ENCODE results near the gene PRCC. TPM values are rescaled to one million over a fixed set of nuclear protein-coding genes. Genes with fewer than 3 reads are reported as not detected.

Gene PRCC
- 8.6 and 12.8 TPM in 2 replicates for total RNA-seq

DNA sequence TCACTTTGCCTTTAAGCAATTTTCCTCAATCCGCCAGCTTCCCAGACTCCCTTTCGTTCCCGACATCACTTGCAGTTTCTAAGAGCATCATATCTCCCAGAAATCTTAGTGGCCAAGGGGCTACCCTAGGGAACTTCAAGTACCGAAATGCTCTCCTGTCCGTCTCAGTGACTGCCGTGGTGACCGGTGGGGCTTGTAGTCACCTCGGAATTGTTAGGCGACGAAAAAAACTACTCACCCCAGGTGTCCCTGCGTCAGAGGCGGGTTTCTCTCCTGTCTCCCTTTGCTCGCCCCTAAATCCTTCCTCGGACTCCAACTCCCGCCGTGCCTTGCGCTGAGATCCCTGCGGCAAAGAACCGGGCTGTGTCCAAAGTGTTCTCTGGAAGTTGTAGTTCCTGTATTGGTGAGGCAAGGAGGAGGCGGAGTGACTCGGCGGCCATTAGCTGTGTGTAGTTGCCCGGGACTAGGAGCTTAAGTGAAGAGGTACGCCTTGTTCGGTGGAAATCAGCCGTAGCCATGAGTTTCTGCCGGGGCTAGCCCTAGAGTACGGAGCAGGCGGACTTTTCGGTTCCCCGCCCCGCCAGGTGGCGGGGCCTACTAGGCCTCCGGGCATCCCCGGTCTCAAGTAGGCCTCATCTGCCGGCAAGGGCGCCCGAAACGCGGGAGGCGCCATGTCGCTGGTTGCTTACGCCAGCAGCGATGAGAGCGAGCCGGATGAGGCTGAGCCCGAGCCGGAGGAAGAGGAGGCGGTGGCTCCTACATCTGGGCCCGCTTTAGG lies at the start of gene PRCC:
Gene PRCC (plus strand): TSS at position 435 of the 778 bp plus-strand sequence. CDS start 237 bp downstream, at position 672.

DNA sequence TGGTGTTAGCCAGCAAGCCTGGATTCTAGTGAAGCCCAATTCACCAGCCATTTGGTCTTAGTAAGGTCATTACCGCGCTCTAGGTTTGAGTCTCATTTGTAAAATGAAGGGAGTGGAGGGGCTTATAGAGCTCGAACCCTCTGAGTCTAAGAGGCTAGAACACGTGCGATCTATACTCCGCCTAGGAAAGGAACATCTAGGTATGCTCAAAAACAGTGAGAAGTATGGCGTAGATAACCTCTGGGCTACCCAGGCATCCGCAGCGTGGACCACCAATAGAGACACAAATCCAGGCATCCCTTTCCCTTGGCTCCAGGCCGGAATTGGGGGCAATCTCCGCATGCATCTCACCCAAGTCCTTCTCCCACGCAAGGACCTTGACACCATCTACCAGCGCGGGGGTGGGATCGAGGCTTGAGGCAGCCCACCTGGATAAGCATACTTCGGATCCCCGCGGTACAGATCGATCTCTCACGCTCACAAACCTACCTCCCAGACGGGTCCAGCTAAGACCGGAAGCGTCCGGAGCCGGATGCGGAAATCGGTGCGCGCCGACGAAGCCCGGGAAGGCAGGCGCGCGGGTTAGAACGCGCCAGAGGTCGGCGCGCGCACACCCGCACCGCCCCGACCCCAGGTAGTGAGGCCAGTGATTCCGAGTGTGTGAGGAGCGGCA lies 39.3 kb upstream of the PRCC start, which contains the start of gene METTL25B:
Gene METTL25B (plus strand): TSS at position 544 of the 673 bp plus-strand sequence. CDS start 636 bp downstream, outside the sequence.

GRCh38 chr1:156728599-156729462 lies 38.5 kb upstream of the PRCC start, which contains the start of gene ISG20L2:
ISG20L2 (minus strand) TSS chr1:156728766; CDS start chr1:156727652, 1,114 bp downstream.

GRCh38 chr1:156740741-156741480 lies 26.4 kb upstream of the PRCC start, which contains the start of gene MRPL24:
MRPL24 (minus strand) TSS chr1:156741088; CDS start chr1:156738704, 2,384 bp downstream.

DNA sequence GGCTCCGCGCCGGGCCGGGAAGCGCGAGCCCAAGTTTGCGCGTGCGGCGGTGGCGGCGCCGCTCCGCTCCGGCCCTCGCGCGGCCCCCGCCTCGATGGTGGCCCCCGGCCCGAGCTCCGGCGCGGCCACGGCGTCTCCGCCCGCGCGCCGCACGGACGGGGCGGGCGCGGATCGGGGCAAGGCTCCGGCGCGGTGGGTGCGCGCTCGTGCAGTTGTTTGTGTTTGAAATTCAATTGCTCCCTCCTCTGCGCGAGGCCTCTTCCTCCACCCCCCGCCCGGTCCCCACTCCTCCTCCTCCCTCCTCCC lies 15.9 kb upstream of the PRCC start, which contains the start of gene HDGF:
Gene HDGF (minus strand): TSS at position 225 of the 306 bp plus-strand sequence. CDS start 246 bp downstream, outside the sequence.

DNA sequence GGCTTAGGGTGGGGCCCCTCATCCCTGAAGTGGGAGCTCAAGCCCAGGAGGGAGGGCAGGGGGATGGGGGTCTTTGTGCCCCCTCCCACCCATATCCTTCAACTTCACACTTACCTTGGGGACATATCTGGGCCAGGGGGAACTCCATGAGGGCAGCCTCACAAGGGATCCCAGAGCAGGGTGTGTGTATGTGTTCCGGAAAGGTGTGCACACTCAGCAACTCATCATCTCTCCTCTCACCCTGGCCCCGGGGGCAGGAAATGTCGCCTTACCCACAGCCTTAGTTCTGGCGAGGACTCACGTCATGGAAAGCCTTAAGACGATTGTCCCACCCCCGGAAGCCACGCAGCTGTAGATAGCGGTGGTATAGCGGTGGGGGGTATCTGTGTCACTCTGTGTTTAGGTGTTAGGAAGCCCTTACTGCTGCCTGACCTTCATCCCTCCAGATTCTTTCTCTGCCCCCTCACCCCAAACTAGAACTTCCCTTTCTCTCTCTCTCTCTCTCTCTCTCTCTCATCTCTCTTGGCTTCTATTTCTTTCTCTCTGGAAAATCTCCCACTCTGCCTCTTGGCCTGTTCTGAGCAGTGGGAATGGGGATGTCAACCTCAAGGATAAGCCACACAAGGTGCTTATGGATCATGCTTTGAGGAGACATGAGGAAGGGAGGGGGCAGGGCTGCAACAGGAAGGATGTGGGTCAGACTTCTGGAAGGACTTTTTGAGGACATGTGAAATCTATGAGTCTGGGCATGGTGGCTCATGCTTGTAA lies 49.4 kb downstream of the PRCC start, which contains the start of gene SH2D2A:
Gene SH2D2A (minus strand): TSS at position 288 of the 768 bp plus-strand sequence. CDS start 140 bp downstream, at position 148.

Other genes starting within 250 kb of the PRCC start
- 1.5 and 14.8 TPM in 2 replicates for gene IQGAP3, start 195.0 kb upstream of the PRCC start, total RNA-seq
- not detected in 2 replicates for gene TTC24, start 187.8 kb upstream of the PRCC start, total RNA-seq
- 51.7 and 57.9 TPM in 2 replicates for gene NAXE, start 175.8 kb upstream of the PRCC start, total RNA-seq
- 13.4 and 20.9 TPM in 2 replicates for gene GPATCH4, start 166.1 kb upstream of the PRCC start, total RNA-seq
- 0.14 TPM in 1 of 2 replicates, not detected in the other for gene HAPLN2, start 148.1 kb upstream of the PRCC start, total RNA-seq
- not detected in 2 replicates for gene BCAN, start 125.4 kb upstream of the PRCC start, total RNA-seq
- gene NES, start 90.1 kb upstream of the PRCC start, total RNA-seq = 5.0 and 21.8 TPM in 2 replicates
- 10.6 and 19.9 TPM in 2 replicates for gene CRABP2, start 62.0 kb upstream of the PRCC start, total RNA-seq
- 9.1 and 10.4 TPM in 2 replicates for gene METTL25B, start 39.1 kb upstream of the PRCC start, total RNA-seq
- 7.7 and 9.5 TPM in 2 replicates for gene ISG20L2, start 38.8 kb upstream of the PRCC start, total RNA-seq
- 31.4 and 31.5 TPM in 2 replicates for gene MRPL24, start 26.4 kb upstream of the PRCC start, total RNA-seq
- gene HDGF, start 15.9 kb upstream of the PRCC start, total RNA-seq = 109 and 191 TPM in 2 replicates
- gene SH2D2A, start 49.3 kb downstream of the PRCC start, total RNA-seq = 0.30 TPM in 1 of 2 replicates, not detected in the other
- gene INSRR, start 91.6 kb downstream of the PRCC start, total RNA-seq = not detected in 2 replicates
- gene NTRK1, start 93.3 kb downstream of the PRCC start, total RNA-seq = not detected in 2 replicates
- gene PEAR1, start 126.2 kb downstream of the PRCC start, total RNA-seq = 4.5 and 13.6 TPM in 2 replicates
- 0.37 TPM in 1 of 2 replicates, not detected in the other for gene LRRC71, start 153.1 kb downstream of the PRCC start, total RNA-seq